HG02870 (cell line): ENCODE results near the gene TBCD.

Source experiments
- ATAC-seq: cut with Tn5 transposase; IDR thresholded peaks from one replicate; pipeline ENCODE4 v1.9.1; 2021; ENCODE audit warnings: mild to moderate bottlenecking, moderate library complexity; ENCODE audit not compliant: unreplicated experiment

The TBCD gene

GRCh38 chr17:82898976-82899514 is 147.2 kb downstream of the TBCD start:
- ATAC-seq: no peak

GRCh38 chr17:82899941-82900340 is 148.1 kb downstream of the TBCD start:
- ATAC-seq: no peak

- no peak for ATAC-seq
Observed at GRCh38 chr17:82900741-82901140, 148.9 kb downstream of the TBCD start.

- no peak for ATAC-seq
Observed at GRCh38 chr17:82901356-82901755, 149.5 kb downstream of the TBCD start.

GRCh38 chr17:82901856-82902255 is 150.0 kb downstream of the TBCD start:
- ATAC-seq: no peak

- no peak for ATAC-seq
Observed at GRCh38 chr17:82902972-82903874, 151.4 kb downstream of the TBCD start.

GRCh38 chr17:82905130-82905529 is 153.3 kb downstream of the TBCD start:
- ATAC-seq: no peak

- ATAC-seq: no peak
Observed at GRCh38 chr17:82907797-82908542, 156.1 kb downstream of the TBCD start.

GRCh38 chr17:82908543-82909160 is 156.8 kb downstream of the TBCD start:
- ATAC-seq: no peak

GRCh38 chr17:82909322-82909904 is 157.5 kb downstream of the TBCD start:
- no peak for ATAC-seq

- no peak for ATAC-seq
Observed at GRCh38 chr17:82910041-82910481, 158.2 kb downstream of the TBCD start.

- no peak for ATAC-seq
Observed at GRCh38 chr17:82910770-82911169, 158.9 kb downstream of the TBCD start.

GRCh38 chr17:82911822-82912221 is 160.0 kb downstream of the TBCD start:
- ATAC-seq: no peak

GRCh38 chr17:82912484-82913089 is 160.7 kb downstream of the TBCD start:
- ATAC-seq: no peak

- ATAC-seq: no peak
Observed at GRCh38 chr17:82913304-82914043, 161.6 kb downstream of the TBCD start.

GRCh38 chr17:82914375-82914774 is 162.5 kb downstream of the TBCD start:
- no peak for ATAC-seq

GRCh38 chr17:82915010-82915756 is 163.3 kb downstream of the TBCD start:
- no peak for ATAC-seq

- no peak for ATAC-seq
Observed at GRCh38 chr17:82915757-82916027, 163.8 kb downstream of the TBCD start.

- no peak for ATAC-seq
Observed at GRCh38 chr17:82917699-82918345, 166.0 kb downstream of the TBCD start.
